Common myeloid progenitor, CD34-positive (primary cell): ENCODE results near the gene TMCC2.
"Not testable (repeated sequence)": the region's sequence is repeated elsewhere in the genome, so short reads cannot be mapped to it uniquely, and the experiment has no call there.

Experiments used
- CTCF ChIA-PET: fragments of 350-600 bp; sonication (Branson Sonifier 250); formaldehyde crosslinking; loops from one replicate; lab custom pipeline; 2021; ENCODE audit warnings: antibody characterized with exemption; lab: Charles Lee
- POLR2A ChIA-PET: fragments of 350-600 bp; sonication (Branson Sonifier 250); formaldehyde crosslinking; loops from one replicate; lab custom pipeline; 2021; ENCODE audit warnings: antibody characterized with exemption; lab: Charles Lee
- DNase-seq, 3 donors: peaks; one replicate each; pipeline versions ENCODE4 v3.0.0 to v3.0.0-alpha.2; 2013
- H3K27ac ChIP-seq, 2 experiments: 1 replicate in 1 of 2; 2 replicates in 1 of 2; pipeline ENCODE4 v1.7.0; 2013; ENCODE audit warnings: inconsistent platforms in 2 of 2, low read length in 2 of 2, mild to moderate bottlenecking in 2 of 2, low read depth in 1 of 2, moderate library complexity in 1 of 2; ENCODE audit not compliant: severe bottlenecking in 2 of 2, insufficient read depth in 1 of 2, poor library complexity in 1 of 2
- H3K27me3 ChIP-seq, 5 experiments: replicated peaks in 2 of 5; 1 replicate in 3 of 5; 2 replicates in 2 of 5; pipeline versions ENCODE4 v1.6.1 to v1.7.0; 2013; ENCODE audit warnings: low read length in 4 of 5, mild to moderate bottlenecking in 2 of 5, moderate library complexity in 2 of 5, inconsistent platforms in 1 of 5; ENCODE audit not compliant: insufficient read depth in 5 of 5, control insufficient read depth in 4 of 5
- H3K36me3 ChIP-seq, 4 experiments: 1 replicate in 2 of 4; 2 replicates in 2 of 4; pipeline versions ENCODE4 v1.6.1 to v1.7.0; 2013; ENCODE audit warnings: low read length in 3 of 4, control low read depth in 1 of 4, mild to moderate bottlenecking in 1 of 4; ENCODE audit not compliant: control insufficient read depth in 4 of 4, insufficient read depth in 4 of 4
- H3K4me1 ChIP-seq, 4 experiments: 1 replicate in 3 of 4; 2 replicates in 1 of 4; pipeline versions ENCODE4 v1.6.1 to v1.7.1; 2013; ENCODE audit warnings: low read length in 3 of 4, mild to moderate bottlenecking in 3 of 4, control low read depth in 1 of 4, inconsistent platforms in 1 of 4, moderate library complexity in 1 of 4; ENCODE audit not compliant: control insufficient read depth in 4 of 4, insufficient read depth in 4 of 4; ENCODE audit errors: control extremely low read depth in 1 of 4
- H3K4me3 ChIP-seq, 7 experiments: 1 replicate in 4 of 7; 2 replicates in 3 of 7; pipeline versions ENCODE4 v1.5.1 to v1.7.0; 2013; ENCODE audit warnings: mild to moderate bottlenecking in 7 of 7, low read length in 6 of 7, moderate library complexity in 6 of 7, inconsistent platforms in 2 of 7, low read depth in 2 of 7, control low read depth in 1 of 7; ENCODE audit not compliant: insufficient read depth in 4 of 7, control insufficient read depth in 1 of 7; ENCODE audit errors: extremely low read depth in 1 of 7
- H3K9me3 ChIP-seq, 5 experiments: 1 replicate in 4 of 5; 2 replicates in 1 of 5; pipeline versions ENCODE4 v1.6.1 to v1.7.1; 2013; ENCODE audit warnings: low read length in 4 of 5, mild to moderate bottlenecking in 2 of 5, inconsistent platforms in 1 of 5, low read depth in 1 of 5, moderate library complexity in 1 of 5; ENCODE audit not compliant: control insufficient read depth in 4 of 5, insufficient read depth in 2 of 5; ENCODE audit errors: control extremely low read depth in 1 of 5
- WGBS: methylation state at CpG from one replicate; pipeline ENCODE4 v1.1.5; 2013; ENCODE audit not compliant: insufficient coverage; 5-methylcytosine and 5-hydroxymethylcytosine counted together

Gene TMCC2

GRCh38 chr1:205230982-205231381 is 3.2 kb downstream of the TMCC2 start:
- ChIA-PET CTCF (interaction anchor here (1.3 to 9.4 kb wide), 5 partner anchors 11 to 31 kb away, joined by 4 to 129 read pairs (median 8); no protein-coding TSS in a partner anchor), POLR2A (interaction anchor here (1.3 to 1.5 kb wide), 2 partner anchors 23 to 26 kb away, joined by 3 read pairs; no protein-coding TSS in a partner anchor)
- Histone ChIP-seq H3K4me1 (peaks cover 6 to 42% (median 40%) of the 10 kb centered on the region in 4 experiments), H3K4me3 (no peak overlapping the region), H3K9me3 (no peaks in the 10 kb centered on the region), H3K27ac (no peak overlapping the region), H3K27me3 (peaks cover 0 to 5% (median 0%) of the 10 kb centered on the region in 5 experiments), H3K36me3 (no peaks in the 10 kb centered on the region)
- WGBS = 83% methylated on average over 1 of the region's 5 CpGs
- DNase-seq = no peak

GRCh38 chr1:205232127-205232820 is 4.5 kb downstream of the TMCC2 start:
- no peak for DNase-seq
- ChIA-PET CTCF (interaction anchor here (9.4 kb wide), 1 partner anchor 23 kb away, joined by 129 read pairs; no protein-coding TSS in a partner anchor), POLR2A (no interaction called here)
- H3K4me3 ChIP-seq = no peak overlapping the region
- H3K9me3 ChIP-seq = no peaks in the 10 kb centered on the region
- H3K36me3 ChIP-seq = no peaks in the 10 kb centered on the region
- H3K27me3 ChIP-seq = peaks cover 0 to 5% (median 0%) of the 10 kb centered on the region in 5 experiments
- no peak overlapping the region for H3K27ac ChIP-seq
- 100% methylated on average over 6 of the region's 7 CpGs for WGBS
- peaks cover 10 to 49% (median 45%) of the 10 kb centered on the region in 4 experiments for H3K4me1 ChIP-seq

- no peak overlapping the region for H3K27ac ChIP-seq
- peaks cover 17 to 53% (median 48%) of the 10 kb centered on the region in 4 experiments for H3K4me1 ChIP-seq
- H3K36me3 ChIP-seq = no peaks in the 10 kb centered on the region
- no peak overlapping the region for H3K4me3 ChIP-seq
- ChIA-PET POLR2A (interaction anchor here (0.9 kb wide), 1 partner anchor 22 kb away, joined by 3 read pairs; no protein-coding TSS in a partner anchor), CTCF (interaction anchor here (2.5 to 9.4 kb wide), 2 partner anchors 22 to 23 kb away, joined by 9 to 129 read pairs; no protein-coding TSS in a partner anchor)
- DNase-seq = no peak
- H3K27me3 ChIP-seq = peaks cover 0 to 5% (median 0%) of the 10 kb centered on the region in 5 experiments
- no CpG with 5 or more reads among the region's 3 CpGs for WGBS
- H3K9me3 ChIP-seq = no peaks in the 10 kb centered on the region
Observed at GRCh38 chr1:205232945-205233397, 5.2 kb downstream of the TMCC2 start.

GRCh38 chr1:205233986-205234385 is 6.2 kb downstream of the TMCC2 start:
- POLR2A ChIA-PET, H3K27me3 ChIP-seq, DNase-seq, H3K9me3 ChIP-seq, H3K4me3 ChIP-seq, H3K36me3 ChIP-seq, H3K27ac ChIP-seq: not testable (repeated sequence)
- CTCF ChIA-PET = interaction anchor here (1.6 to 2.5 kb wide), 2 partner anchors 20 to 22 kb away, joined by 5 to 9 read pairs; no protein-coding TSS in a partner anchor
- 100% methylated on average over 1 of the region's 7 CpGs for WGBS
- peaks cover 19 to 52% (median 47%) of the 10 kb centered on the region in 4 experiments for H3K4me1 ChIP-seq

GRCh38 chr1:205235951-205236350 is 8.2 kb downstream of the TMCC2 start:
- Histone ChIP-seq H3K27me3 (no peaks in the 10 kb centered on the region), H3K4me1 (peaks cover 13 to 39% (median 34%) of the 10 kb centered on the region in 4 experiments), H3K36me3 (no peaks in the 10 kb centered on the region), H3K9me3 (no peaks in the 10 kb centered on the region), H3K27ac (no peak overlapping the region), H3K4me3 (no peak overlapping the region)
- WGBS = 100% methylated on average over 1 of the region's 6 CpGs
- no peak for DNase-seq
- CTCF ChIA-PET = interaction anchor here (1.6 to 8.9 kb wide), 2 partner anchors 18 to 19 kb away, joined by 5 to 116 read pairs; no protein-coding TSS in a partner anchor
- POLR2A ChIA-PET = no interaction called here

- DNase-seq = no peak
Observed at GRCh38 chr1:205236526-205236925, 8.8 kb downstream of the TMCC2 start.

More at GRCh38 chr1:205236526-205236925, 8.8 kb downstream of the TMCC2 start:
- Histone ChIP-seq H3K4me3 (no peak overlapping the region), H3K27ac (no peak overlapping the region), H3K27me3 (no peaks in the 10 kb centered on the region), H3K9me3 (no peaks in the 10 kb centered on the region), H3K36me3 (no peaks in the 10 kb centered on the region), H3K4me1 (peaks cover 13 to 39% (median 34%) of the 10 kb centered on the region in 4 experiments)
- WGBS = 96% methylated on average over 7 of the region's 8 CpGs
- ChIA-PET POLR2A (no interaction called here), CTCF (interaction anchor here (1.4 to 8.9 kb wide), 2 partner anchors 10 to 19 kb away, joined by 3 to 116 read pairs; no protein-coding TSS in a partner anchor)
